Measurements from ENCODE around the gene TMEM150B.

GRCh38 chr19:55362990-55363716, 38.0 kb upstream of the TMEM150B start, which contains the start of gene GARIN5B:
- TF ChIP-seq CTCF (IDR thresholded peaks at IDR 0.05; ENCODE audit: low read depth, low read length, missing input control) (no peak), TAF1 (conservative IDR thresholded peaks at IDR 0.05) (no peak), SP1 (IDR thresholded peaks at IDR 0.05) (no peak), RAD21 (IDR thresholded peaks at IDR 0.05) (no peak), EGR1 (IDR thresholded peaks at IDR 0.05; ENCODE audit: low read depth in 2 of 2) (no peak)
- TF ChIP-seq, protein P1, sequence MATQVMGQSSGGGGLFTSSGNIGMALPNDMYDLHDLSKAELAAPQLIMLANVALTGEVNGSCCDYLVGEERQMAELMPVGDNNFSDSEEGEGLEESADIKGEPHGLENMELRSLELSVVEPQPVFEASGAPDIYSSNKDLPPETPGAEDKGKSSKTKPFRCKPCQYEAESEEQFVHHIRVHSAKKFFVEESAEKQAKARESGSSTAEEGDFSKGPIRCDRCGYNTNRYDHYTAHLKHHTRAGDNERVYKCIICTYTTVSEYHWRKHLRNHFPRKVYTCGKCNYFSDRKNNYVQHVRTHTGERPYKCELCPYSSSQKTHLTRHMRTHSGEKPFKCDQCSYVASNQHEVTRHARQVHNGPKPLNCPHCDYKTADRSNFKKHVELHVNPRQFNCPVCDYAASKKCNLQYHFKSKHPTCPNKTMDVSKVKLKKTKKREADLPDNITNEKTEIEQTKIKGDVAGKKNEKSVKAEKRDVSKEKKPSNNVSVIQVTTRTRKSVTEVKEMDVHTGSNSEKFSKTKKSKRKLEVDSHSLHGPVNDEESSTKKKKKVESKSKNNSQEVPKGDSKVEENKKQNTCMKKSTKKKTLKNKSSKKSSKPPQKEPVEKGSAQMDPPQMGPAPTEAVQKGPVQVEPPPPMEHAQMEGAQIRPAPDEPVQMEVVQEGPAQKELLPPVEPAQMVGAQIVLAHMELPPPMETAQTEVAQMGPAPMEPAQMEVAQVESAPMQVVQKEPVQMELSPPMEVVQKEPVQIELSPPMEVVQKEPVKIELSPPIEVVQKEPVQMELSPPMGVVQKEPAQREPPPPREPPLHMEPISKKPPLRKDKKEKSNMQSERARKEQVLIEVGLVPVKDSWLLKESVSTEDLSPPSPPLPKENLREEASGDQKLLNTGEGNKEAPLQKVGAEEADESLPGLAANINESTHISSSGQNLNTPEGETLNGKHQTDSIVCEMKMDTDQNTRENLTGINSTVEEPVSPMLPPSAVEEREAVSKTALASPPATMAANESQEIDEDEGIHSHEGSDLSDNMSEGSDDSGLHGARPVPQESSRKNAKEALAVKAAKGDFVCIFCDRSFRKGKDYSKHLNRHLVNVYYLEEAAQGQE (IDR thresholded peaks at IDR 0.05) = no peak
